A549 (cell line): ENCODE results near the gene CCDC78. TPM values are rescaled to one million over a fixed set of nuclear protein-coding genes. Genes with fewer than 3 reads are reported as not detected.

Source experiments
- ATAC-seq, 2 experiments: fragments of 200-7000 bp in 1 of 2; fragments of >200 bp in 1 of 2; cut with Nextera tagmentation in 1 of 2; cut with Tn5 transposase in 1 of 2; 3 replicates each; pipeline versions ENCODE4 v1.8.0 to v1.9.1; 2018 to 2020; ENCODE audit warnings: mild to moderate bottlenecking in 1 of 2, moderate library complexity in 1 of 2
- CTCF ChIA-PET: fragments of 300-600 bp; sonication (Branson Sonifier 250); formaldehyde crosslinking; extraction: SDS; loops from one replicate; lab custom pipeline; 2021; ENCODE audit warnings: antibody characterized with exemption, inconsistent platforms; lab: Yijun Ruan, JAX
- POLR2A ChIA-PET: fragments of 350-600 bp; formaldehyde crosslinking; extraction: SDS; loops from one replicate; lab custom pipeline; 2021; ENCODE audit warnings: antibody characterized with exemption, inconsistent platforms; lab: Yijun Ruan, JAX
- DNase-seq, 2 experiments: peaks; one replicate each; pipeline versions ENCODE4 v3.0.0 to v3.0.0-alpha.2; 2011 to 2016; ENCODE audit warnings: low read depth in 1 of 2, low spot score in 1 of 2
- FAIRE-seq: peaks from 2 replicates; lab custom pipeline; 2011; peaks lifted over from hg19 to GRCh38; lab: Jason Lieb, UNC
- H3K27ac ChIP-seq, 2 experiments: fragments of >200 bp; sonication (Bioruptor Twin); formaldehyde crosslinking; 3 replicates each; pipeline ENCODE4 v1.5.1; 2016 to 2017
- H3K4me1 ChIP-seq: fragments of >200 bp; sonication (Bioruptor Twin); formaldehyde crosslinking; 3 replicates; pipeline ENCODE4 v1.6.1; 2016
- H3K4me2 ChIP-seq: fragments of >200 bp; sonication (Bioruptor Twin); formaldehyde crosslinking; 3 replicates; pipeline ENCODE4 v1.6.1; 2016
- H3K4me3 ChIP-seq: fragments of >200 bp; sonication (Bioruptor Twin); formaldehyde crosslinking; 3 replicates; pipeline ENCODE4 v1.5.1; 2016
- H3K9me3 ChIP-seq: fragments of >200 bp; sonication (Bioruptor Twin); formaldehyde crosslinking; 3 replicates; pipeline ENCODE4 v1.6.1; 2016
- GATA3 ChIP-seq: IDR thresholded peaks from 2 replicates; pipeline ENCODE4 v1.6.1; 2012; ENCODE audit warnings: borderline replicate concordance
- HOXA7 ChIP-seq: fragments of 250-450 bp; sonication (Bioruptor Pico); IDR thresholded peaks from 2 replicates; pipeline ENCODE4 v1.5.0; 2020; ENCODE audit warnings: mild to moderate bottlenecking, moderate library complexity
- NPAS2 ChIP-seq: fragments of 250-450 bp; sonication (Bioruptor Pico); IDR thresholded peaks from 2 replicates; pipeline ENCODE4 v1.8.0; 2022; ENCODE audit warnings: mild to moderate bottlenecking, moderate library complexity, borderline replicate concordance
- POLR2A ChIP-seq: IDR thresholded peaks from 2 replicates; pipeline ENCODE4 v1.6.1; 2012; ENCODE audit warnings: mild to moderate bottlenecking, low read length
- RAD21 ChIP-seq, 2 experiments: fragments of >200 bp in 1 of 2; sonication (Bioruptor Twin) in 1 of 2; formaldehyde crosslinking in 1 of 2; IDR thresholded peaks in 1 of 2; conservative IDR thresholded peaks in 1 of 2; 2 replicates in 1 of 2; 3 replicates in 1 of 2; pipeline ENCODE4 v1.6.1; 2012 to 2018; ENCODE audit warnings: inconsistent platforms in 1 of 2
- RFX5 ChIP-seq: fragments of 450-650 bp; IDR thresholded peaks from 2 replicates; pipeline ENCODE4 v1.7.1; 2014; ENCODE audit warnings: antibody characterized with exemption, mild to moderate bottlenecking, moderate library complexity
- RNF2 ChIP-seq: fragments of 200-600 bp; sonication (generic); IDR thresholded peaks from 2 replicates; pipeline ENCODE4 v1.6.1; 2016; ENCODE audit warnings: low read depth, mild to moderate bottlenecking, antibody characterized with exemption, moderate library complexity, borderline replicate concordance
- WGBS: methylation state at CpG from one replicate; pipeline ENCODE4 v1.1.6; 2017; ENCODE audit errors: missing lambda C conversion rate; 5-methylcytosine and 5-hydroxymethylcytosine counted together
- polyA plus RNA-seq, 4 experiments: library from polyadenylated mRNA; depleted of rRNA in 3 of 4; stranded (reverse); fragments of >200 nt; fragmentation: RNase III in 1 of 4; extraction: RNeasy Plus Mini Kit Qiagen cat#74134 plus additional on column Dnase treatment in 1 of 4; gene quantifications; 2 replicates in 3 of 4; 3 replicates in 1 of 4; pipeline ENCODE4 v1.2.3, GENCODE V29; 2011 to 2017
- TF ChIP-seq, protein P1 (sequence below): IDR thresholded peaks from 2 replicates; pipeline ENCODE4 v1.6.1; 2012
- TF ChIP-seq, protein P2 (sequence below): IDR thresholded peaks from 2 replicates; pipeline ENCODE4 v1.6.1; 2012

The CCDC78 gene
- polyA plus RNA-seq, 2 of the 4 experiments (the other 2 are of a cell fraction): 1.1 to 4.7 TPM

GRCh38 chr16:726188-726437 lies 130 bp downstream of the CCDC78 start:
- POLR2A ChIA-PET: interaction anchor here (1.2 to 4.2 kb wide), 2 partner anchors 11 to 14 kb away, joined by 5 to 23 read pairs; partner anchors contain the start of gene METRN
- TF ChIP-seq POLR2A (0 out of 2 replicates have a peak, but pooled peaks have one; percentile 4), NPAS2 (CRISPR knock-in tag) (no peak)
- CTCF ChIA-PET: interaction anchor here (0.7 to 28.0 kb wide), 5 partner anchors 6 to 60 kb away, joined by 3 to 656 read pairs (median 17); partner anchors contain the start of genes ANTKMT, CCDC78, CIAO3 and FBXL16
- peaks cover 21% of the 10 kb centered on the region for H3K4me1 ChIP-seq
- H3K4me2 ChIP-seq: peak overlapping the region; percentile 100
- no peaks in the 10 kb centered on the region for H3K9me3 ChIP-seq
- H3K4me3 ChIP-seq: peak overlapping the region; percentile 60; the same call in 1 of the 3 replicates
- peak overlapping the region in 1 of 2 experiments; percentile 91; a peak in 4 of 6 replicates for H3K27ac ChIP-seq
- FAIRE-seq (no peak), DNase-seq (no peak), ATAC-seq (peak in 1 of 2 experiments; percentile 1; a peak in 2 of 6 replicates)
- 84% methylated on average over 9 of the region's 9 CpGs for WGBS

GRCh38 chr16:725463-726187 lies 618 bp downstream of the CCDC78 start:
- no peak for FAIRE-seq
- H3K27ac ChIP-seq: no peak overlapping the region
- peaks cover 21% of the 10 kb centered on the region for H3K4me1 ChIP-seq
- POLR2A ChIA-PET: interaction anchor here (1.2 to 4.2 kb wide), 2 partner anchors 10 to 14 kb away, joined by 5 to 23 read pairs; partner anchors contain the start of gene METRN
- CTCF ChIA-PET: interaction anchor here (0.7 to 28.0 kb wide), 6 partner anchors 7 to 60 kb away, joined by 3 to 656 read pairs (median 10); partner anchors contain the start of genes ANTKMT, CCDC78, CIAO3 and FBXL16
- TF ChIP-seq, protein P1, sequence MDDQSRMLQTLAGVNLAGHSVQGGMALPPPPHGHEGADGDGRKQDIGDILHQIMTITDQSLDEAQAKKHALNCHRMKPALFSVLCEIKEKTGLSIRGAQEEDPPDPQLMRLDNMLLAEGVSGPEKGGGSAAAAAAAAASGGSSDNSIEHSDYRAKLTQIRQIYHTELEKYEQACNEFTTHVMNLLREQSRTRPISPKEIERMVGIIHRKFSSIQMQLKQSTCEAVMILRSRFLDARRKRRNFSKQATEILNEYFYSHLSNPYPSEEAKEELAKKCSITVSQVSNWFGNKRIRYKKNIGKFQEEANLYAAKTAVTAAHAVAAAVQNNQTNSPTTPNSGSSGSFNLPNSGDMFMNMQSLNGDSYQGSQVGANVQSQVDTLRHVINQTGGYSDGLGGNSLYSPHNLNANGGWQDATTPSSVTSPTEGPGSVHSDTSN: 0 out of 2 replicates have a peak, but pooled peaks have one; percentile 12
- peak; percentile 4; the same call in 1 of the 2 replicates for TF ChIP-seq POLR2A
- TF ChIP-seq GATA3: no peak
- no peak for TF ChIP-seq RFX5
- TF ChIP-seq RNF2: no peak
- TF ChIP-seq, protein P2, sequence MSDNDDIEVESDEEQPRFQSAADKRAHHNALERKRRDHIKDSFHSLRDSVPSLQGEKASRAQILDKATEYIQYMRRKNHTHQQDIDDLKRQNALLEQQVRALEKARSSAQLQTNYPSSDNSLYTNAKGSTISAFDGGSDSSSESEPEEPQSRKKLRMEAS: no peak
- H3K4me2 ChIP-seq: no peak overlapping the region
- ATAC-seq: no peak
- no peak overlapping the region for H3K4me3 ChIP-seq
- DNase-seq: no peak
- 86% methylated on average over 13 of the region's 23 CpGs for WGBS
- H3K9me3 ChIP-seq: no peaks in the 10 kb centered on the region

GRCh38 chr16:725041-725376 lies 1.2 kb downstream of the CCDC78 start:
- no peak overlapping the region for H3K4me2 ChIP-seq
- no peak for FAIRE-seq
- H3K27ac ChIP-seq: no peak overlapping the region
- POLR2A ChIA-PET: interaction anchor here (1.2 to 4.2 kb wide), 2 partner anchors 9 to 13 kb away, joined by 5 to 23 read pairs; partner anchors contain the start of gene METRN
- ATAC-seq: no peak
- CTCF ChIA-PET: interaction anchor here (0.7 to 28.0 kb wide), 5 partner anchors 8 to 61 kb away, joined by 3 to 656 read pairs (median 17); partner anchors contain the start of genes ANTKMT, CCDC78, CIAO3 and FBXL16
- no peak overlapping the region for H3K4me3 ChIP-seq
- WGBS: 100% methylated on average over 2 of the region's 7 CpGs
- no peak for DNase-seq
- TF ChIP-seq, protein P1: peak; percentile 31; the same call in 1 of the 2 replicates
- TF ChIP-seq HOXA7 (CRISPR knock-in tag): no peak
- H3K9me3 ChIP-seq: no peaks in the 10 kb centered on the region
- peaks cover 23% of the 10 kb centered on the region for H3K4me1 ChIP-seq

GRCh38 chr16:724188-725040 lies 1.8 kb downstream of the CCDC78 start:
- 80% methylated on average over 20 of the region's 29 CpGs for WGBS
- no peak overlapping the region for H3K27ac ChIP-seq
- no peak for DNase-seq

More at GRCh38 chr16:724188-725040, 1.8 kb downstream of the CCDC78 start:
- H3K9me3 ChIP-seq: no peaks in the 10 kb centered on the region
- H3K4me3 ChIP-seq: no peak overlapping the region
- ATAC-seq (no peak), FAIRE-seq (no peak)
- H3K4me2 ChIP-seq: no peak overlapping the region
- peaks cover 29% of the 10 kb centered on the region for H3K4me1 ChIP-seq
- CTCF ChIA-PET: interaction anchor here (0.6 to 28.0 kb wide), 5 partner anchors 8 to 333 kb away, joined by 3 to 656 read pairs (median 17); partner anchors contain the start of genes ANTKMT, CCDC78, CIAO3 and FBXL16
- POLR2A ChIA-PET: interaction anchor here (0.6 to 4.2 kb wide), 2 partner anchors 9 to 12 kb away, joined by 3 to 23 read pairs; partner anchors contain the start of gene METRN
- TF ChIP-seq, protein P1: peak; percentile 52; the same call in 1 of the 2 replicates
- no peak for TF ChIP-seq RAD21 (conservative IDR thresholded peaks at IDR 0.05 in 1 of 2, IDR thresholded peaks at IDR 0.05 in 1 of 2)
